ENCODE data around the gene PRDX6.
"Not testable (repeated sequence)": the region's sequence is repeated elsewhere in the genome, so short reads cannot be mapped to it uniquely, and the experiment has no call there.

DNA sequence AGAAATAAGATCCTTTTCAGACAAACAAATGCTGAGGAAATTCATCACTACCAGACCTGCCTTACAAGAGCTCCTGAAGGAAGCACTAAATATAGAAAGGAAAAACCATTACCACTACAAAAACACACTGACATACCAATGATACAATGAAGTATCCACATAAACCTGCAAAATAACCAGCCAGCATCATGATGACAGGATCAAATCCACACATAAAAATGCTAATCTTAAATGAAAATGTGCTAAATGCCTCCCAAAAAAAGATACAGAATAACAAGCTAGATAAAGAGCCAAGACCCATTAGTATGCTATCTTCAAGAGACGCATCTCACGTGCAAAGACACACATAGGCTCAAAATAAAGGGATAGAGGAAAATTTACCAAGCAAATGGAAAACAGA is 14.5 kb upstream of the PRDX6 start:
- TF ChIP-seq, protein P1, sequence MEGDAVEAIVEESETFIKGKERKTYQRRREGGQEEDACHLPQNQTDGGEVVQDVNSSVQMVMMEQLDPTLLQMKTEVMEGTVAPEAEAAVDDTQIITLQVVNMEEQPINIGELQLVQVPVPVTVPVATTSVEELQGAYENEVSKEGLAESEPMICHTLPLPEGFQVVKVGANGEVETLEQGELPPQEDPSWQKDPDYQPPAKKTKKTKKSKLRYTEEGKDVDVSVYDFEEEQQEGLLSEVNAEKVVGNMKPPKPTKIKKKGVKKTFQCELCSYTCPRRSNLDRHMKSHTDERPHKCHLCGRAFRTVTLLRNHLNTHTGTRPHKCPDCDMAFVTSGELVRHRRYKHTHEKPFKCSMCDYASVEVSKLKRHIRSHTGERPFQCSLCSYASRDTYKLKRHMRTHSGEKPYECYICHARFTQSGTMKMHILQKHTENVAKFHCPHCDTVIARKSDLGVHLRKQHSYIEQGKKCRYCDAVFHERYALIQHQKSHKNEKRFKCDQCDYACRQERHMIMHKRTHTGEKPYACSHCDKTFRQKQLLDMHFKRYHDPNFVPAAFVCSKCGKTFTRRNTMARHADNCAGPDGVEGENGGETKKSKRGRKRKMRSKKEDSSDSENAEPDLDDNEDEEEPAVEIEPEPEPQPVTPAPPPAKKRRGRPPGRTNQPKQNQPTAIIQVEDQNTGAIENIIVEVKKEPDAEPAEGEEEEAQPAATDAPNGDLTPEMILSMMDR (IDR thresholded peaks at IDR 0.05), result not testable (repeated sequence)
- not testable (repeated sequence) for TF ChIP-seq POLR2AphosphoS5 (IDR thresholded peaks at IDR 0.05)
